Spinal cord (tissue), 10 donors: ENCODE results near the gene GNG3. TPM values are rescaled to one million over a fixed set of nuclear protein-coding genes. Genes with fewer than 3 reads are reported as not detected.
A peak's percentile ranks its signal among the peaks of the same experiment; 100 is the strongest.
"Not testable (repeated sequence)": the region's sequence is repeated elsewhere in the genome, so short reads cannot be mapped to it uniquely, and the experiment has no call there.

Experiments used
- DNase-seq, 6 donors: peaks; one replicate each; pipeline versions ENCODE4 v3.0.0 to v3.0.0-alpha.2; 2013 to 2015; ENCODE audit warnings: low spot score in 6 of 6, low read depth in 4 of 6
- H3K27ac ChIP-seq: one replicate; pipeline ENCODE4 v1.5.1; 2013; ENCODE audit warnings: low read depth, low read length, control low read depth
- H3K27me3 ChIP-seq: one replicate; pipeline ENCODE4 v1.6.1; 2013; ENCODE audit warnings: low read length; ENCODE audit not compliant: control insufficient read depth, insufficient read depth
- H3K36me3 ChIP-seq: one replicate; pipeline ENCODE4 v1.6.1; 2013; ENCODE audit warnings: low read length; ENCODE audit not compliant: control insufficient read depth, insufficient read depth
- H3K4me1 ChIP-seq: one replicate; pipeline ENCODE4 v1.6.1; 2013; ENCODE audit warnings: low read length; ENCODE audit not compliant: control insufficient read depth, insufficient read depth
- H3K4me3 ChIP-seq: one replicate; pipeline ENCODE4 v1.5.1; 2013; ENCODE audit warnings: low read depth, low read length, control low read depth
- H3K9me3 ChIP-seq: one replicate; pipeline ENCODE4 v1.6.1; 2013; ENCODE audit warnings: low read length; ENCODE audit not compliant: control insufficient read depth, insufficient read depth
- WGBS: methylation state at CpG from one replicate; pipeline ENCODE4 v1.1.5; 2013; ENCODE audit warnings: missing lambda C conversion rate; ENCODE audit not compliant: insufficient coverage; 5-methylcytosine and 5-hydroxymethylcytosine counted together
- polyA plus RNA-seq, 2 donors: library from polyadenylated mRNA; unstranded; fragments of 120-200 nt; gene quantifications; one replicate each; pipeline ENCODE4 v1.2.1, GENCODE V29; 2013; ENCODE audit not compliant: insufficient read length in 2 of 2
- total RNA-seq, 2 donors: library from RNA; depleted of rRNA in 1 of 2; stranded (reverse); fragments of 120-200 nt in 1 of 2; fragments of >200 nt in 1 of 2; gene quantifications; one replicate each; pipeline versions ENCODE4 v1.2.3 to v1.2.4, GENCODE V29; 2013 to 2014
- donor health status: healthy.

The GNG3 gene
- total and polyA plus RNA-seq, 4 donors: 25.6 to 295 (median 171) TPM

- H3K4me3 ChIP-seq: no peak overlapping the region
- H3K27ac ChIP-seq: no peak overlapping the region
- no peaks in the 10 kb centered on the region for H3K36me3 ChIP-seq
- DNase-seq: no peak
- peaks cover 18% of the 10 kb centered on the region for H3K4me1 ChIP-seq
- peaks cover 2% of the 10 kb centered on the region for H3K27me3 ChIP-seq
- whole genome bisulfite sequencing: 94% methylated on average over 4 of the region's 7 CpGs
- no peaks in the 10 kb centered on the region for H3K9me3 ChIP-seq
Measured at GRCh38 chr11:62682518-62682917, 25.0 kb upstream of the GNG3 start.

GRCh38 chr11:62687508-62688396 is 19.7 kb upstream of the GNG3 start:
- 18% methylated on average over 74 of the region's 74 CpGs for WGBS
- Histone ChIP-seq H3K9me3 (no peaks in the 10 kb centered on the region), H3K27ac (no peak overlapping the region), H3K36me3 (peaks cover 42% of the 10 kb centered on the region), H3K27me3 (peaks cover 11% of the 10 kb centered on the region), H3K4me1 (peaks cover 10% of the 10 kb centered on the region), H3K4me3 (peak overlapping the region; percentile 12)
- DNase-seq: no peak

- H3K9me3 ChIP-seq: no peaks in the 10 kb centered on the region
- H3K27me3 ChIP-seq: peaks cover 11% of the 10 kb centered on the region
- H3K4me3 ChIP-seq: peak overlapping the region; percentile 12
- H3K36me3 ChIP-seq: peaks cover 49% of the 10 kb centered on the region
- peak overlapping the region; percentile 50 for H3K27ac ChIP-seq
- DNase-seq: no peak
- peaks cover 10% of the 10 kb centered on the region for H3K4me1 ChIP-seq
- WGBS: no CpG with 5 or more reads among the region's 1 CpG
Measured at GRCh38 chr11:62688491-62688890, 19.0 kb upstream of the GNG3 start.

GRCh38 chr11:62689421-62690183 is 17.9 kb upstream of the GNG3 start, which contains the start of gene LRRN4CL:
Gene LRRN4CL, minus strand, starts transcription at chr11:62689530. Its CDS starts 1,022 bp downstream, at chr11:62688508.
- Histone ChIP-seq H3K36me3 (peaks cover 57% of the 10 kb centered on the region), H3K4me1 (peaks cover 10% of the 10 kb centered on the region), H3K27me3 (peaks cover 11% of the 10 kb centered on the region), H3K9me3 (no peaks in the 10 kb centered on the region), H3K27ac (peak within 1 kb of the TSS; percentile 50), H3K4me3 (peak within 1 kb of the TSS; percentile 12)
- DNase-seq: peak in 1 of 6 donors; percentile 47
- WGBS: 62% methylated on average over 6 of the region's 11 CpGs

- H3K4me1 ChIP-seq, H3K4me3 ChIP-seq, H3K27me3 ChIP-seq, DNase-seq, H3K27ac ChIP-seq, H3K9me3 ChIP-seq: not testable (repeated sequence)
- H3K36me3 ChIP-seq: peaks cover 68% of the 10 kb centered on the region
- no CpG with 5 or more reads among the region's 4 CpGs for WGBS
Measured at GRCh38 chr11:62693624-62694023, 13.9 kb upstream of the GNG3 start.

- Histone ChIP-seq H3K27ac (no peak overlapping the region), H3K9me3 (no peaks in the 10 kb centered on the region), H3K27me3 (no peaks in the 10 kb centered on the region), H3K4me3 (no peak overlapping the region), H3K36me3 (peaks cover 64% of the 10 kb centered on the region), H3K4me1 (peaks cover 7% of the 10 kb centered on the region)
- DNase-seq: peak in 4 of 6 donors; percentile 47 to 89 (median 72)
- WGBS: 52% methylated on average over 12 of the region's 14 CpGs
Measured at GRCh38 chr11:62694455-62695167, 12.9 kb upstream of the GNG3 start.

GRCh38 chr11:62702246-62702645 is 5.2 kb upstream of the GNG3 start:
- 94% methylated on average over 3 of the region's 11 CpGs for WGBS
- Histone ChIP-seq H3K27me3 (no peaks in the 10 kb centered on the region), H3K4me3 (no peak overlapping the region), H3K9me3 (no peaks in the 10 kb centered on the region), H3K27ac (no peak overlapping the region), H3K4me1 (peaks cover 18% of the 10 kb centered on the region), H3K36me3 (peaks cover 58% of the 10 kb centered on the region)
- DNase-seq: no peak

- H3K36me3 ChIP-seq: peaks cover 51% of the 10 kb centered on the region
- not testable (repeated sequence) for DNase-seq, H3K27ac ChIP-seq, H3K9me3 ChIP-seq, H3K27me3 ChIP-seq, H3K4me3 ChIP-seq
- WGBS: 88% methylated on average over 4 of the region's 4 CpGs
- H3K4me1 ChIP-seq: peaks cover 33% of the 10 kb centered on the region
Measured at GRCh38 chr11:62703921-62704320, 3.6 kb upstream of the GNG3 start.

GRCh38 chr11:62705413-62705812 is 2.1 kb upstream of the GNG3 start:
- WGBS: 41% methylated on average over 6 of the region's 7 CpGs
- Histone ChIP-seq H3K27me3 (no peaks in the 10 kb centered on the region), H3K36me3 (peaks cover 45% of the 10 kb centered on the region), H3K4me1 (peaks cover 44% of the 10 kb centered on the region), H3K4me3 (peak overlapping the region; percentile 83), H3K9me3 (no peaks in the 10 kb centered on the region), H3K27ac (peak overlapping the region; percentile 54)
- no peak for DNase-seq
